K562 (cell line): ENCODE measurements around the gene DAPK1. TPM values are rescaled to one million over a fixed set of nuclear protein-coding genes. Genes with fewer than 3 reads are reported as not detected.

ENCODE experiments used
- ATAC-seq: fragments of 200-7000 bp; cut with Tn5 transposase; 3 replicates; pipeline ENCODE4 v1.9.1; 2020; ENCODE audit warnings: moderate library complexity
- BruUV-seq: library from RNA; stranded (reverse); fragments of 400-500 nt; replicated peaks from 2 replicates; lab custom pipeline; 2021; lab: Mats Ljungman, UMichigan
- CTCF ChIA-PET: fragments of 300-600 bp; formaldehyde crosslinking; extraction: SDS; loops from one replicate; lab custom pipeline; 2021; ENCODE audit warnings: low intra/inter-chr PET ratio; lab: Yijun Ruan, JAX
- POLR2A ChIA-PET: fragments of 300-600, 350-650 bp; sonication (Branson Sonifier 250); formaldehyde crosslinking; extraction: SDS; loops from one replicate; lab custom pipeline; 2021; ENCODE audit warnings: antibody characterized with exemption, inconsistent platforms; lab: Yijun Ruan, JAX
- DNase-seq, 4 experiments: peaks; one replicate each; pipeline versions ENCODE4 v3.0.0 to v3.0.0-alpha.2; 2011 to 2018; ENCODE audit warnings: low spot score in 3 of 4, mixed read lengths in 3 of 4; ENCODE audit errors: extremely low read depth in 1 of 4
- FAIRE-seq: peaks from 2 replicates; lab custom pipeline; 2011; peaks lifted over from hg19 to GRCh38; lab: Jason Lieb, UNC
- H2AFZ ChIP-seq: 2 replicates; pipeline ENCODE4 v1.6.0; 2011; ENCODE audit warnings: low read depth, low read length, control low read depth, inconsistent platforms
- H3K27ac ChIP-seq: fragments of 200-600 bp; 3 replicates; pipeline ENCODE4 v1.8.0; 2011; ENCODE audit warnings: low read depth, mild to moderate bottlenecking, control low read depth, inconsistent platforms, low read length, moderate library complexity, mixed read lengths; ENCODE audit errors: extremely low read depth
- H3K27me3 ChIP-seq, 2 experiments: fragments of 300-600 bp in 1 of 2; 2 replicates in 1 of 2; 3 replicates in 1 of 2; pipeline versions ENCODE4 v1.6.0 to v1.8.0; 2011; ENCODE audit warnings: inconsistent platforms in 2 of 2, low read length in 2 of 2, mild to moderate bottlenecking in 1 of 2, mixed read lengths in 1 of 2, moderate library complexity in 1 of 2; ENCODE audit not compliant: control insufficient read depth in 2 of 2, insufficient read depth in 2 of 2
- H3K36me3 ChIP-seq: fragments of 300-600 bp; 3 replicates; pipeline ENCODE4 v1.8.0; 2011; ENCODE audit warnings: mild to moderate bottlenecking, low read length, inconsistent platforms; ENCODE audit not compliant: control insufficient read depth, insufficient read depth
- H3K4me1 ChIP-seq, 2 experiments: fragments of 200-600 bp in 1 of 2; replicated peaks in 1 of 2; 2 replicates in 1 of 2; 3 replicates in 1 of 2; pipeline versions ENCODE4 v1.5.1 to v1.8.0; 2011; ENCODE audit warnings: inconsistent platforms in 2 of 2, low read length in 2 of 2, mild to moderate bottlenecking in 1 of 2, mixed read lengths in 1 of 2, moderate library complexity in 1 of 2; ENCODE audit not compliant: control insufficient read depth in 2 of 2, insufficient read depth in 2 of 2
- H3K4me2 ChIP-seq: 2 replicates; pipeline ENCODE4 v1.6.1; 2011; ENCODE audit warnings: low read length, control low read depth, inconsistent platforms, mixed read lengths; ENCODE audit not compliant: insufficient read depth
- H3K4me3 ChIP-seq: fragments of 200-600 bp; sonication (generic), shearing (Covaris generic); 2 replicates; pipeline ENCODE4 v1.5.1; 2016; ENCODE audit warnings: control low read depth, inconsistent platforms
- H3K79me2 ChIP-seq: fragments of 200-600 bp; 3 replicates; pipeline ENCODE4 v1.8.0; 2011; ENCODE audit warnings: low read length, inconsistent platforms; ENCODE audit not compliant: control insufficient read depth, insufficient read depth
- H3K9ac ChIP-seq, 2 experiments: 2 replicates each; pipeline versions ENCODE4 v1.6.0 to v1.6.1; 2011; ENCODE audit warnings: low read depth in 2 of 2, low read length in 2 of 2, control low read depth in 1 of 2, inconsistent platforms in 1 of 2, mild to moderate bottlenecking in 1 of 2, mixed read lengths in 1 of 2; ENCODE audit not compliant: insufficient read depth in 1 of 2
- H3K9me1 ChIP-seq: one replicate; pipeline ENCODE4 v1.6.0; 2011; ENCODE audit warnings: inconsistent platforms, mild to moderate bottlenecking, low read length, moderate library complexity; ENCODE audit not compliant: control insufficient read depth, insufficient read depth
- H3K9me3 ChIP-seq: replicated peaks from 2 replicates; pipeline ENCODE4 v1.5.1; 2011; ENCODE audit warnings: low read depth, low read length, inconsistent platforms; ENCODE audit not compliant: control insufficient read depth, insufficient read depth
- H4K20me1 ChIP-seq: replicated peaks from 2 replicates; pipeline ENCODE4 v1.6.1; 2011; ENCODE audit warnings: low read length, inconsistent platforms, mixed read lengths; ENCODE audit not compliant: control insufficient read depth, insufficient read depth
- GABPA ChIP-seq: fragments of 200-800 bp; sonication (Bioruptor generic); conservative IDR thresholded peaks from 2 replicates; pipeline ENCODE4 v1.6.1; 2016; ENCODE audit warnings: low read depth, missing genetic modification characterization, missing compliant biosample characterization
- MYNN ChIP-seq, 2 experiments: sonication (generic); formaldehyde crosslinking in 1 of 2; IDR thresholded peaks; 2 replicates each; pipeline versions ENCODE4 v1.5.0 to v1.6.1; 2016 to 2020; ENCODE audit warnings: antibody characterized with exemption in 1 of 2, missing genetic modification reagents in 1 of 2
- PHF21A ChIP-seq: fragments of 450-650 bp; IDR thresholded peaks from 2 replicates; pipeline ENCODE4 v1.6.1; 2017; ENCODE audit warnings: low read depth, borderline replicate concordance
- PREB ChIP-seq: sonication (generic); formaldehyde crosslinking; IDR thresholded peaks from 2 replicates; pipeline ENCODE4 v1.8.1; 2023; ENCODE audit warnings: mild to moderate bottlenecking, missing genetic modification reagents
- SP2 ChIP-seq: IDR thresholded peaks from 2 replicates; pipeline ENCODE4 v1.6.1; 2011; ENCODE audit warnings: mild to moderate bottlenecking, low read depth, low read length, moderate library complexity; ENCODE audit not compliant: poor library complexity, severe bottlenecking; ENCODE audit errors: extremely low read depth
- ZNF184 ChIP-seq: sonication (generic); formaldehyde crosslinking; IDR thresholded peaks from 2 replicates; pipeline ENCODE4 v1.5.0; 2020; ENCODE audit warnings: missing genetic modification reagents
- ZNF318 ChIP-seq, 2 experiments: fragments of 450-650 bp; IDR thresholded peaks; 2 replicates each; pipeline ENCODE4 v1.6.1; 2016; ENCODE audit warnings: mild to moderate bottlenecking in 2 of 2, borderline replicate concordance in 1 of 2, low read depth in 1 of 2, moderate library complexity in 1 of 2
- ZNF592 ChIP-seq: fragments of 450-650 bp; IDR thresholded peaks from 2 replicates; pipeline ENCODE4 v1.6.1; 2017; ENCODE audit warnings: antibody characterized with exemption, mild to moderate bottlenecking
- WGBS: fragments of 100-300 bp; shearing (Covaris generic); methylation state at CpG from one replicate; pipeline ENCODE4 v1.1.6; 2016; ENCODE audit warnings: low coverage, mixed read lengths; ENCODE audit not compliant: insufficient coverage; ENCODE audit errors: missing lambda C conversion rate; 5-methylcytosine and 5-hydroxymethylcytosine counted together
- in situ Hi-C: fragments of 300-500 bp; cut with MboI; formaldehyde crosslinking; loops from 4 replicates; pipeline ENCODE4 v1.15.0; 2018; ENCODE audit warnings: inconsistent platforms, mixed read lengths
- intact Hi-C: fragments of 100-400 bp; cut with micrococcal nuclease; formaldehyde crosslinking; loops from 2 replicates; pipeline ENCODE4 v1.14.2; 2022
- polyA plus RNA-seq, 8 experiments: library from polyadenylated mRNA; depleted of rRNA in 4 of 8; stranded (reverse) in 5 of 8; unstranded in 3 of 8; fragments of >200 nt; fragmentation: Nextera tagmentation in 2 of 8; fragmentation: Illumina TruSeq in 1 of 8; extraction: Ambion mirVana in 2 of 8; extraction: Trizol in 1 of 8; gene quantifications; 2 replicates each; pipeline versions ENCODE4 v1.2.1 to v1.2.3, GENCODE V29; 2011 to 2014; ENCODE audit warnings: inconsistent platforms in 1 of 8, missing spikeins in 1 of 8
- total RNA-seq, 7 experiments: library from RNA; depleted of rRNA in 6 of 7; stranded (reverse); fragments of >200 nt in 6 of 7; fragmentation: Illumina TruSeq in 2 of 7; extraction: Trizol in 2 of 7; gene quantifications; 2 replicates each; pipeline versions ENCODE4 v1.2.1 to v1.2.3, GENCODE V29; 2011 to 2021; ENCODE audit warnings: low replicate concordance in 1 of 7

DAPK1 gene
- total and polyA plus RNA-seq, 9 of the 15 experiments (the other 6 are each of a cell fraction or from before 2014, with no cell fraction given), result 1.7 to 26.4 (median 15.8) TPM

GRCh38 chr9:87661241-87661640 lies 163.6 kb downstream of the DAPK1 start:
- in situ Hi-C loops, result loop anchor here (25.0 kb wide), 1 partner anchor 1224 kb away; no protein-coding TSS in a partner anchor
- TF ChIP-seq PHF21A (no peak), PREB (CRISPR knock-in tag) (no peak), ZNF592 (no peak), GABPA (no peak), ZNF184 (no peak), MYNN (IDR thresholded peaks at IDR 0.05) (no peak), MYNN (CRISPR knock-in tag; IDR thresholded peaks at IDR 0.05) (no peak), SP2 (no peak), ZNF318 (IDR thresholded peaks at IDR 0.05; ENCODE audit: borderline replicate concordance in 1 of 2, low read depth in 1 of 2) (no peak)

More at GRCh38 chr9:87661241-87661640, 163.6 kb downstream of the DAPK1 start:
- ATAC-seq (no peak), FAIRE-seq (no peak), DNase-seq (no peak)
- H2AFZ ChIP-seq, result no peak overlapping the region
- no peaks in the 10 kb centered on the region for H3K9me3 ChIP-seq
- no peak overlapping the region for H3K27ac ChIP-seq
- no peaks in the 10 kb centered on the region for H3K79me2 ChIP-seq
- no peaks in the 10 kb centered on the region for H4K20me1 ChIP-seq
- ChIA-PET CTCF (no interaction called here), POLR2A (no interaction called here)
- no peak overlapping the region for H3K9ac ChIP-seq
- H3K4me1 ChIP-seq, result peaks cover 3 to 7% of the 10 kb centered on the region in 2 experiments; a peak in 4 of 5 replicates
- BruUV-seq, result no TSS peak
- no peak overlapping the region for H3K4me3 ChIP-seq
- H3K9me1 ChIP-seq, result no peaks in the 10 kb centered on the region
- no peak overlapping the region for H3K4me2 ChIP-seq
- H3K27me3 ChIP-seq, result no peaks in the 10 kb centered on the region
- H3K36me3 ChIP-seq, result peaks cover 15% of the 10 kb centered on the region; the same call in 1 of the 3 replicates
- intact Hi-C loops, result loop anchor here (10.0 kb wide), 1 partner anchor 166 kb away; the partner anchor contains the start of gene DAPK1
- 100% methylated on average over 1 of the region's 1 CpG for WGBS
